Activated T-cell treated with anti-CD3 and anti-CD28 coated beads, Interleukin-2, amount 50 U/mL, for 48 hours (primary cell): ENCODE measurements around the gene PKNOX2.

Experiments used
- DNase-seq, 2 experiments: peaks; one replicate each; pipeline ENCODE4 v3.0.0-alpha.2; 2020

Gene PKNOX2

DNA sequence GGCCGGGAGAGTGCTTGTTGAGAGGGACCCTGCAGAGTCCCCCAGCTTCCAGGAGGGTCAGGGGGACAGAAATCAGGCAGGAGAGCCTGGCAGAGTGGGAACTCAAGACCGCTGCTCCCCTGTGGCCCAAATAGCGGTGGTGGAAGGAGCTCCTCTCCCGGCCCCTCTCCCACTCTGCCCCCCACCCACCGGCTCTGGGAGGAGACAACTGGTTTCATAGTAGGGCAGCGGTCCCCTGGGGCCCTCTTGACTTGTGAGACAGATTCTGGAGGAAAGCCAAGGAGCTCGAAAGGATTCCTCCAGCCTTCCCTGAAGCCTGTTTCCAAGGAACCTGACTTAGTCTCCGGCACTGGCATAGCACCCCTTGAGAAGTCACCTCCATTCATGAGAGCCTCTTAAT is 10.1 kb downstream of the PKNOX2 start:
- no peak for DNase-seq

GRCh38 chr11:125175166-125175565 is 10.6 kb downstream of the PKNOX2 start:
- DNase-seq: no peak

DNA sequence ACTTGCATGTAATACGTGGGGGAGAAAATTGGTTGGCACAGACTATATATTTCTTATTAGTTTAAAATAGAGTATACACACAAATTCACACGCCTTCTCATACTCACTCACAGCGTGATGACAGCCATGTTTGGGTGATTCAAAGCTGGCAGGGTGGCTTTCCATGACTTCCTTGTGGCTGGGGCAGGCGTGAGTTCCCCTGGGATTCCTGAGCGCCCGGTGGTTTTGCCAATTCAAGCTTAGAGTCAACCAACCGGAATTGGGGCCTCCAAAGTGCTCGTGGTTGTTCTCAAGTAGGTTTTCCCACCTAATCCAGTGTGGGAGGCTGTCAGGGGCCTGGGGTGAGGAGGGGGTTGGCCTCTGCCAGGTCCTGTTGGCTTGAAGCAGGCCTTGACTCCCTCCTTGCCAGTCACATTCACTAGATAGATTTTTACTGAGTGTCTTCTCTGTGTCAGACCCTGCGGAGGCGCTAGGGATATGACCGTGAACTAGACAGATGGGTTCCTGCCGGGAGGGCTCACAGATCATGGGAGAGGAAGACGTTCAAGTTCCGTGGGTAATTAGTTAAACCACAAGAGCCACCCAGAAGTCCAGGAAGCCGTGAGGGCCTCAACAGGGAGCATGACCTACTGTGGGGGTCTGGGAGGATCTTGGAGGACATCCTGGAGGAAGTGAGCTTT is 11.5 kb downstream of the PKNOX2 start:
- DNase-seq: no peak

DNA sequence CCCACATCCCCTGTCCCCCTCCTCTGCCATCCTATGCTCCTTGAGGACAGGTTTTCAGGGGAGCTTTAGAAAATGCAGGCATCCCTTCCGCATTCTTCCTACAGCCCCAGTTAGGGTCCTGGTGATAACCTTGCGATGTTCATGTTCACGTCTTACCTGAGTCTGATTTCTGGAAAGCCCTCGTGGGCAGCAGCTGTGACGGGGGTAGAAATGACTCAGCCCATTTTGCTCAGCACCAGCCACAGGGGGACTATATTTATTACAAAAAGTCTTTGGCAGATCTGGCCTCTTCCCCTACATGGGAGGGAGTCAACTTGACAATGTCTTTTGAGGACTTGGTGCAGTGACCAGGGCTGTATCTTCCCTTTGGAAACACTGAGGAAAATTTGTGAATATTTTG is 12.3 kb downstream of the PKNOX2 start:
- no peak for DNase-seq

GRCh38 chr11:125177543-125177942 is 13.0 kb downstream of the PKNOX2 start:
- no peak for DNase-seq

- DNase-seq: no peak
Observed at GRCh38 chr11:125179346-125179745, 14.8 kb downstream of the PKNOX2 start.

DNA sequence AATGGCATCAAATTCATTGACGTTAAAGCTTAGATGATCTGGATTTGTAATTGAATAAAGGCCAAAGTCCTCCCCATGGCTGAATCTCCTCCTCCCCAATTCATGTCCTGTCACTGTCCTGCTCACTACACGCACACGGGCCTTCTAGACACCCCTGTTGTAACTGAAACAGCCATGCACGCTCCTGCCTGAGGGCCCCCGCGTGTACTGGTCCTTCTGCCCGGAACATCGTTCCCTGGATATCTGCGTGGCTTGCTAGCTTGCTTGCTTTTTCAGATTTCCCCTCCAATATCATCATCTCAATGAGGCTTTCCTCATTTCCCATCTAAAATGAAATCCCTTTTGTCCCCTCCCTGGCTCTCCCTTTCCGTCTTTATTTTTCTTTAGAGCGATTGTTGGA is 15.3 kb downstream of the PKNOX2 start:
- DNase-seq: no peak

GRCh38 chr11:125180413-125181305 is 16.1 kb downstream of the PKNOX2 start:
- DNase-seq: no peak

DNA sequence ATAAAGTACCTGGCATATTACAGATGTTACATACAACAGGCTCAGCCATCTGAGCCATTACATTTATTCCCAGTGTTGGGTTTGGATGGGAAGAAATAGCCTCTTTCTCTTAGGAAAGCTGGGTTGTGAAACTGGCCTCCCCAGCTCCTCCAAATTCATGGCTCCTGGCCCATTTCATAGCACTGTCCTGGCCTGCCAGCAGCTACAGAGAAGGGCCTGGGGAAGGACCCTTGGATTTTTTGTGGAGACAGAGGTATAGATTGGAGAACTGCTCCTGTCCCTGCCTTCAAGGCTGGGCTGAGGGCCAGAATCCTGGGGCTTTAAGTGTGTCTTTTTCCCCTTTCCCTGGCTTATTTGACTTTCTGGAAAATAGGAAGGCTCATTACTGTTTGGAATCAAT is 18.0 kb downstream of the PKNOX2 start:
- DNase-seq: no peak

GRCh38 chr11:125183641-125184040 is 19.1 kb downstream of the PKNOX2 start:
- no peak for DNase-seq

DNA sequence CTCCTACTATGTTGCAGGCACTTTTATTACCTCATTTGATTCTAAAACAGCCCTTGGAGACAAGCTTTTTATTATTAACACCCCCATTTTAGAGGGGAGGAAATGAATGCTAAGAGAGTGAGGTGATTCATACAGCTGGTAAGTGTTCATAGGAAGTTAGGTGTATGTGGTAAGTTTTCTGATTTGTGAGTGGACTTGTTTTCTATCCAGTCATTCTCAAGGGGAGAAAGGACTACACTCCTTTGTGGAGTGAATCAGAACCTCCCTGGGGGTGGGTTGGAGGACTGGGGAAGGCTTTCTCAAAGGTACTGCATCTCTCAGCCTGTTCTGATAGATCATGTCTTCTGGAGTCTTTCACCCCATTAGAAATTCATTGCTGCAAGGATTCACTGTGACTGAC is 23.5 kb downstream of the PKNOX2 start:
- DNase-seq: no peak

DNA sequence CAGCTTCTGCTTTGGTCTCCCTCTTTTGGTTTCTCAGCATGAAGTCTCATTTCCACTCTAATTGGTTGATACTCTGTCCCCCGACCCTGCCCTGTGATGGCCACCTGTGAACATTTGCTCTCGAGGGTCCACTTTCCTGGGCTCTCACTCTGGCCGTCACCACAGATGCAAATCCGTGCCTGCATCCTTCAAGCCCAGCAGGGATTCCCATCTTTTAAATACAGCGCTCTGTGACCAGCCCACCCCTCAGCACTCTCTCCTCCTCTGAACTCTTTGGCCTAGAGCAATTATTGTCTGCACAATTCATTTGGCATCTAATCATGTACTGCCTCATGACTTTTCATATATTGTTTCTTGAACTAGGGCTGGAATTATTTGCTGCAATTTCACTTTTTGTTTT is 26.0 kb downstream of the PKNOX2 start:
- DNase-seq: no peak

DNA sequence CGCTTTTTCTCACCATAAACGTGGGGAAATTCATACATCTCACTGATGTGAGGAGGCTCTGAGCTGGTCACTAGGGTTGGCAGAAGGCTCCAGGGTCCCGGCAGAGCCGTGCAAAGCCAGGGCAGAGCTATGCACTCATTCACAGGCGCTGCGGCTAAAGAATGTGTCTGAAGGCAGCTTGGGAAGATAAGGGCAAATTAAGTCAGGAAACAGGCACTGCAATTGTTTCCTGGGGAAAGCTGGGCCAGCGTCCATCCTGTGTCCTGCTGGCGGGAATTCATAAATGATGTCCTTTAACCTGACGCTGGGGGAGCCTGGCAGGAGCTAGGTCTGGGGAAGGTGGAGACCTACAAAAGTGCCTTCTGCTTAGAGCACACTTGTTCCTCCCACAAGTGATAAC is 27.6 kb downstream of the PKNOX2 start:
- DNase-seq: no peak

GRCh38 chr11:125192717-125193415 is 28.3 kb downstream of the PKNOX2 start:
- DNase-seq: no peak

- no peak for DNase-seq
Observed at GRCh38 chr11:125193416-125193726, 28.8 kb downstream of the PKNOX2 start.

DNA sequence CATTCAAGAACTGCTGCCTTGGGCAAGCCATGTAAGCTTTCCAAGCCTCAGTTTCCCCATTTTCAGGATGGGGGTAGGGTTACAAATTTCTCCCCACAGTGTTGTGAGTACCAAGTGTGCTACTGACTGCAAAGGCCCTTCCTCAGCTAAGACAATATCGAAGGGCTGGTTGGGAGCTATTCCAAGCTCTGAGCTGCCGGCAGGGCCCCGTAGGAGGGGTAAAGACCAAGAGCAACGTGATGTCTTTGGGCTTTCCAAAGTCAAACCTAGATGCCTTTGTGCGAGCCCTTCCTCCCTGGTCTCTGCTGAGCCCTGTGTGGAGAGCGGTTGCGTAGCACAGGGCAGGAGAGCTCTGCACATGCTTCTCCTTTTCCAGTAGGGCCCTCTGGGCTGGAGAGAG is 29.3 kb downstream of the PKNOX2 start:
- DNase-seq: no peak

- DNase-seq: no peak
Observed at GRCh38 chr11:125199915-125200314, 35.4 kb downstream of the PKNOX2 start.

DNA sequence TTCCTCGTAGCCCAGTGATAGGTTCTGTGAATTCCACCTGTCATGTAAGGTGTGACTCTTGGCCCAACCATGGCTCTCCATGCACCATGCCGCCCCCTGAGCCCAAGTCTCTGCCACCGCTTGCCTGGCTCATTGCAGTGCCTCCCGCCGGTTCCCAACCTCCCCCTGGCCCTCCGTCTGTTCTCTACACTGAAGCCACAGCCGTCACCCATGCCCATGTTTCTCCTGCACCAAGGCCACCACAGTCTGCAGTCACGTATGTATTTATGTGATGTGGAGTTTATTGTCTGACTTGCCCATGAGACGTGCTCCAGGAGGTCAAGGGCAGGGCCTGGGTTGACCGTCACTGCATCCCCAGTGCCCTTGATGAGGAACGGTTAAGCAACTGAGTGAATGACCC is 35.9 kb downstream of the PKNOX2 start:
- DNase-seq: no peak

- no peak for DNase-seq
Observed at GRCh38 chr11:125201525-125202141, 37.1 kb downstream of the PKNOX2 start.

- DNase-seq: no peak
Observed at GRCh38 chr11:125202362-125202880, 37.9 kb downstream of the PKNOX2 start.

DNA sequence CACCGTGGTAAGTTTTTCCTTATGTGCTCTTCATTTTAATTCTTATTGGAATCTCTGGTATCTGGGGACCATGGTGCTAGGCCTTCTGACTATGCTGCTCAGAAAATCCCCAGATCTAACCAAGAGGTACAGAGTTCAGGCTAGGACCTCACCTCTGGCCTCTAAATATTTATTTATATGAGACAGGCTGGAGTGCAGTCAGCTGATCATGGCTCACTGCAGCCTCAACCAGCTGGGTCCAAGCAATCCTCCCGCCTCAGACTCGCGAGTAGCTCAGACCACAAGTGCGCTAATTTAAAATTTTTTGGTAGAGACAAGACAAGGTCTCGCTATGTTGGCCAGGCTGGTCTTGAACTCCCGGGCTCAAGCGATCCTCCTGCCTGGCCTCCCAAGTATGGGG is 38.4 kb downstream of the PKNOX2 start:
- DNase-seq: no peak

- DNase-seq: no peak
Observed at GRCh38 chr11:125207866-125208425, 43.4 kb downstream of the PKNOX2 start.

DNA sequence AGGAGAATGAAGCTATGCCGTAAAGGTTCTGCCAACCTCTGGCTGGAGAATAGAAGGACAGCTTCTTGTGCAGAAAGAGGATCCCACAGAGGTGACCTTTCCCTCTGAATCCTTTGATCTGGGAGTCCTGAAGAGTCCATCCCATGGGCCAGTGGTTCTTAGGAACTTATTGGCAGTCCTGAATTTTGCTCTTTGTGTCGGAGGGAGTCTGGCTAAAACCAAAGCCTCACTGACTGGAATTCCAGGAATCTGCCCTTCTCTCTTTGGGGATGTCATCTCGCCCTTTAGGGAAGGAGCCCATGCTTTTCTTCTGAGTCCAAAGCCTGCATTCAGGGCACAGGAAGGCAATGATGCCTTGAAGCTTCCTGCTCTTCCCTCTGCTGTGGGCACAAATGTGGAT is 45.5 kb downstream of the PKNOX2 start:
- no peak for DNase-seq
